ENCODE results near the gene ACVR1B. TPM values are rescaled to one million over a fixed set of nuclear protein-coding genes. Genes with fewer than 3 reads are reported as not detected.
A peak's percentile ranks its signal among the peaks of the same experiment; 100 is the strongest.

Gene ACVR1B
- total RNA-seq, 1 donor from 2014 or later, result 12.1 TPM

DNA sequence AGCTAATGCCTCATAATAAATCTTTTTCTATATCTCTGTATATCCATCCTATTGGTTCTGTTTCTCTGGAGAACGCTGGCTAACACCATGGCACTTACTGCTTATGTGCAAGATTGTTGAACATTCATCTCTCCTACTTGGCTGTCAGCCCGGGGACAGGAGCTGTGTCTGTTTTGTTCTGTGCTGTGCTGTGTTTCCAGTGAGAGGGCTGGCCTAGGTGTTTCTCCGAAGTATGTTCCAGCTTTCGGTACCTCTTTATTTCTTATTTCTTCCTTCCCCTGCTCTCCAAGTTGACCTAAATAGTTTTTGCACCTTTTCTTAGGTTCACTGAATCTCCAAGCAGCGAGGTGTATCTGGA is 80.9 kb downstream of the ACVR1B start:
- DNase-seq (ENCODE audit: low read depth) (peak; percentile 39), FAIRE-seq (no peak)
- H3K4me3 ChIP-seq (ENCODE audit: low read depth, low read length), result peak overlapping the region; percentile 21
- H3K27me3 ChIP-seq (ENCODE audit: control insufficient read depth, insufficient read depth, low read length), result peaks cover 2% of the 10 kb centered on the region
- H3K36me3 ChIP-seq (ENCODE audit: control insufficient read depth, insufficient read depth, low read length), result no peaks in the 10 kb centered on the region
- TF ChIP-seq, protein P1, sequence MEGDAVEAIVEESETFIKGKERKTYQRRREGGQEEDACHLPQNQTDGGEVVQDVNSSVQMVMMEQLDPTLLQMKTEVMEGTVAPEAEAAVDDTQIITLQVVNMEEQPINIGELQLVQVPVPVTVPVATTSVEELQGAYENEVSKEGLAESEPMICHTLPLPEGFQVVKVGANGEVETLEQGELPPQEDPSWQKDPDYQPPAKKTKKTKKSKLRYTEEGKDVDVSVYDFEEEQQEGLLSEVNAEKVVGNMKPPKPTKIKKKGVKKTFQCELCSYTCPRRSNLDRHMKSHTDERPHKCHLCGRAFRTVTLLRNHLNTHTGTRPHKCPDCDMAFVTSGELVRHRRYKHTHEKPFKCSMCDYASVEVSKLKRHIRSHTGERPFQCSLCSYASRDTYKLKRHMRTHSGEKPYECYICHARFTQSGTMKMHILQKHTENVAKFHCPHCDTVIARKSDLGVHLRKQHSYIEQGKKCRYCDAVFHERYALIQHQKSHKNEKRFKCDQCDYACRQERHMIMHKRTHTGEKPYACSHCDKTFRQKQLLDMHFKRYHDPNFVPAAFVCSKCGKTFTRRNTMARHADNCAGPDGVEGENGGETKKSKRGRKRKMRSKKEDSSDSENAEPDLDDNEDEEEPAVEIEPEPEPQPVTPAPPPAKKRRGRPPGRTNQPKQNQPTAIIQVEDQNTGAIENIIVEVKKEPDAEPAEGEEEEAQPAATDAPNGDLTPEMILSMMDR (IDR thresholded peaks at IDR 0.05; ENCODE audit: insufficient read depth, low read length, severe bottlenecking), result no peak

DNA sequence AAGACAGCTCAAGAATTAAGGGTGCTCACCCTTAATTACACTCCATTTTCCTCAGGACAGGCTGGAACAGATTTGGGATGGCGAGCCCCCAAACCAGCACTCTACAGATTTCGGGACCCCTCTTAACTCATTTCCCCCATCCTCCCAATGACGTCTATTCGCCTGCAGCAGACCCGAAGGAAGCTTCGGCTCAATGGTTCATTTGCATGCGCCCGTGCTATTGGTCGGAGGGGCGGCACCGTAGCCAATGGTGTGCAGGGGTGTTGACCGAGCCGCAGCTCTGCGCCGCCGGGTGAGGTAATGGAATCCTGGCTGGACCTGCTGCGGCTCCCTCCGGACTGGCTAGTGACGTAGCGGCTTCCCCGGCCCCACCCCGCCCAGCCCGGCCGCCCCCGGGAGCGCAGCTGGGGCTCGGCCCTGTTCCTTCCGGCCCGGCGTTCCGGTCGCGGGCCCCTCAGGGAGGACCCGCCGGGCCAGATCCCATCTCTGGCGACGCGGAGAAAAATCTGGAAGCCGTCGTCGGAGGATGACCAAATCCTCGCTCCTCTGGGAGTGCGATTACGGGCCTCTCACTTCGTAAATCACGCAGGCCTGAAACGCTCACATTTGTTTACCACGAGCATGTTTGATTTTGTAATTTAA is 81.4 kb downstream of the ACVR1B start:
- Histone ChIP-seq H3K4me3 (ENCODE audit: low read depth, low read length) (peak overlapping the region; percentile 41), H3K27me3 (ENCODE audit: control insufficient read depth, insufficient read depth, low read length) (peaks cover 2% of the 10 kb centered on the region), H3K36me3 (ENCODE audit: control insufficient read depth, insufficient read depth, low read length) (no peaks in the 10 kb centered on the region)
- FAIRE-seq (no peak), DNase-seq (ENCODE audit: low read depth) (peak; percentile 91)
- TF ChIP-seq, protein P1 (IDR thresholded peaks at IDR 0.05; ENCODE audit: insufficient read depth, low read length, severe bottlenecking), result no peak

DNA sequence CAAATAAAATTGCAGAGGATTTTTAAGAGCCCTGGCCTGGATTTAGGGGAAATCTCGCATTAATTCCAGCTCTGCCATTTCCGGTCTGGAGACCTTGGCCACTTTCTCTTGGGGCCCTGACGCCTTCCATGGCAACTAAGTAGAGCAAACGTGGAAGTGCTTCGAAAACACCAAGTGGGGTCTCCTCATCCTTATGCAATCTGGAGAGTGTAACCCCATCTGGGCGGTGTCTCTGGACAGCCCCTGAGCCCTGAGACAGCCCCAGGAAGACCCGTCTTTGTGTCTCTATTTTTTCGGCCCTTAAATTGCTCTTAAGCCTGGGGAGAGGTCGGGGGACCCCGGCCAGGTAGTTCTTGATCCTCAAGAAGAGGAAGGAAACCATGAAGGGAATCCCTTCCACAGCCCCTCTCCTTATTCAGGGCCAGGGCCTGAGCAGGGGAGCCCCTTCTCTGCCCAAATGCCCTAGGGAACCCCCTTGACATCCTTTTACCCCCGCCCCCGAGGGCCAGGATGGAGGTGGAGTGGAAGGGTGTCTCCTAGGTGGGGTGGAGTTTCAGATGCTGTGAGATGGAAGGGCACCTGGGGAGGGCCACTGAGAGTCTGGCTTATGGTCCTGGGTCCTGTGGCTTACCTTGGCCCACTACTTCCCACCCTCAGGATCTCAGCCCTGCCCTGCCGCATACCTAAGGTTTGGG is 82.1 kb downstream of the ACVR1B start:
- FAIRE-seq, result no peak
- DNase-seq (ENCODE audit: low read depth), result no peak

DNA sequence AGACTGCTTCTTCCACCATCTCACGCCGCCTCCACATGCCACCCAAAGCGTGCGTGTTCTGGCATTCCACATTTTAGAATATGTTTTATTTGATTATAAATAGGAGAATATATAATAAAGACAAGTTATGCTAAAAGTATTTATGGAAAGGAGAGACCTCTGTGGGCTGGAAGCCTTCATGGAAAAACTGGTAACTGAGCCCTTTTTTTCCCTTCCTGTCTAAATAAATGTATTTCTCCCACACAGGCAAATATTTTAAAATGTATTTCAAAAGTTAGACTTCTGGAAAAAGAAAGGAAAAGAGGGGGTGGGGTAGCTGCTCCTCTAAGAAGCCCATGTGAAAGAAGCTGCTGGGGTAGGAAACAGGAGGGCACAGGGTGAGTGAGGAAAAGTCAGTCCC is 83.7 kb downstream of the ACVR1B start:
- no peak for DNase-seq (ENCODE audit: low read depth)
- Histone ChIP-seq H3K27me3 (ENCODE audit: control insufficient read depth, insufficient read depth, low read length) (no peaks in the 10 kb centered on the region), H3K36me3 (ENCODE audit: control insufficient read depth, insufficient read depth, low read length) (no peaks in the 10 kb centered on the region), H3K4me3 (ENCODE audit: low read depth, low read length) (no peak overlapping the region)
- FAIRE-seq, result no peak
- TF ChIP-seq, protein P1 (IDR thresholded peaks at IDR 0.05; ENCODE audit: insufficient read depth, low read length, severe bottlenecking), result no peak

More for the DNA sequence above, 82.1 kb downstream of the ACVR1B start:
- Histone ChIP-seq H3K36me3 (ENCODE audit: control insufficient read depth, insufficient read depth, low read length) (no peaks in the 10 kb centered on the region), H3K4me3 (ENCODE audit: low read depth, low read length) (peak overlapping the region; percentile 41), H3K27me3 (ENCODE audit: control insufficient read depth, insufficient read depth, low read length) (peaks cover 2% of the 10 kb centered on the region)
- TF ChIP-seq, protein P1 (IDR thresholded peaks at IDR 0.05; ENCODE audit: insufficient read depth, low read length, severe bottlenecking), result no peak

DNA sequence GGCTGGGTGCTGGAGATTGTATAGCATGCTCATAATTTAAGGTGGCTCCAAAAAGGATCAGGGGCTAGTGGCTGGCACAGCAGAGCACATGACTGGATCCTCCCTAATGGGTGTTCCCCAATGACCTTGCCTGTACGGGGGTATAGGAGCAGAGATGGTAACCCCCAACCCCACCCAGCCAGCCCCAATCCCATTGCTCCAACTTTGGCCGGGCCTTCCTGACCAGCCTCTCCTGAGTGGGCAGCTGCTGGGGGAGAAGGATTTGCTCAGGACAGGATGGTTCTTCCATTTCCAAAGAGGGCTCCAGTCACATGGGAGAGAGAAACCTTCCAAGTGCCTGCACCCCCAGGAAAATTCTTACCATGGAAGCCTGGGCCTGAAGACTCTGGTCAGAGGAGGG is 84.4 kb downstream of the ACVR1B start:
- Histone ChIP-seq H3K27me3 (ENCODE audit: control insufficient read depth, insufficient read depth, low read length) (no peaks in the 10 kb centered on the region), H3K36me3 (ENCODE audit: control insufficient read depth, insufficient read depth, low read length) (no peaks in the 10 kb centered on the region), H3K4me3 (ENCODE audit: low read depth, low read length) (no peak overlapping the region)
- no peak for FAIRE-seq
- TF ChIP-seq, protein P1 (IDR thresholded peaks at IDR 0.05; ENCODE audit: insufficient read depth, low read length, severe bottlenecking), result no peak
- no peak for DNase-seq (ENCODE audit: low read depth)
